Activated CD4-positive, CD25-positive, alpha-beta regulatory T cell treated with anti-CD3 and anti-CD28 coated beads, Interleukin-2, amount 50 U/mL, for 24 hours (primary cell): ENCODE results near the gene CTSZ.

Source experiments
- ATAC-seq, 2 donors: fragments of 150-1000 bp; cut with Tn5 transposase; one replicate each; pipeline ENCODE4 v1.10.0; 2021; ENCODE audit warnings: mild to moderate bottlenecking in 1 of 2, moderate library complexity in 1 of 2

CTSZ gene

DNA sequence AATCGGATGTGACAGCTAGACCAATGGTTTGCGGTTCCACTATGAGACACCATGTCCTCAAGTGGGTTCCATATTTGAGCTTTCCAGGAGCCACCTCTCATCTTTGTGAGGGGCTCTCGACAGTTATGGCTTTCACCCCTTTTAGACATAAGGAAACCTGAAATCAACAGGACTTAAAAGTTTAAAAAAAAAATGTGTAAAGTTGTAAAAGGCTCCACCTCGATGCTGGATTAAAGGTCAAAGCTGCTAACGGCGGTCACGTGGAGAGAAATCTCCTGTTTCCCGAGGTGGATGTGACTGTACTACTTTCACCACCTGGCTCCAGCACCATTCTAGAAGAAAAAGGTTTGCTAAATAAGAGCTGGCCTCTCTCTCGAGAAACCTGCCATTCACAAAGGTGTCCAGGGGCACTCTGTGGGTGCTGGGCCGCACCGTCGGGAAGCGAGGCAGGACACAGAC lies 24.5 kb upstream of the CTSZ start:
- no peak for ATAC-seq

DNA sequence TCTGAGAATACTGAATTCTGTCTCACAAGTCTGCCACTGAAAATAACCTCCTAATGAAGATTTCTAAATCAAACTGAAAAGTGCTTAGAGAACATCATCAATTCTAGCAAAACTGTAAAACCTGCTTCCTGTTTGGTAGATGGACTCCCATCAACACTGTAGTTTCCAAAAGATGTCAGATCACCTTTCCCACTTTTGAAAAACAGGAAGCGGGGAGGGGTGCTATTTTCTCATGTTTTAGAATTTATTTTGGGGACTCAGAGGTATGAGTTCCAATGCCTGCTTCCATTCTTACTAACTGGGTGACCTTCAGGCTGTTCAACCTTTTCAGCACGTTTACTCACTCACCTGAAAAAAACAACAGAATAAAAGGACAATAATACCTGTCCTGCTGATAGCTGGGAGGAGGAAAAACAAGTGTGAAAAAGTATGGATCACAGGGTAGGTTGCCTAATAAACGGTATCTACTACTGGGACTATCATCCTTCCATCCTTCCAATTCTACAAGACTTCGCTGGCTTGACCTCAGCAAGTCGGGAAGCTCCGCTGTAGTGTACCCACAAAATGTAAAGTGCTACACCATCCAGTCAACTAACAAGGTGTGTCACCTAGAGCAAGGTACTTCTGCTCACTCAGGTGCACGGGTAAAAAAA lies 24.0 kb upstream of the CTSZ start:
- no peak for ATAC-seq

DNA sequence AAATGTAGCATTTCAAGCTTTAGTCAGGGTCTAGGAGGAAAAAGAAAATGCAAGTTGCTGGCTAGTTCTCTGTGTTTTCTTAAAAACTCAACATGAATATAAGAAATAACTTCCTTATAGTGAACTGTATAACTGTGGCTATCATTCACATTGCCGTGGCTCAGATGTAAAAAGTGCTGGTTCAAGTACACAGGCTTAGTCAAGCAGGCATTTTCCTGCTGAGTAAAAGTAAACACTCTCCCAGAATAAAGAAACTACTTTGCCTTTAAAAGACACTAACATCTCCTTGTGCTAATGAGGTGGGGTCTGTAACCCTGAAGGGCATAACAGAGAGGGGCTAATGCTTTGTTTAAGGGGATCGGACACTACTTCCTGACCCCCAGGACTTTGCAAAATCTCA lies 21.8 kb upstream of the CTSZ start:
- ATAC-seq: no peak

DNA sequence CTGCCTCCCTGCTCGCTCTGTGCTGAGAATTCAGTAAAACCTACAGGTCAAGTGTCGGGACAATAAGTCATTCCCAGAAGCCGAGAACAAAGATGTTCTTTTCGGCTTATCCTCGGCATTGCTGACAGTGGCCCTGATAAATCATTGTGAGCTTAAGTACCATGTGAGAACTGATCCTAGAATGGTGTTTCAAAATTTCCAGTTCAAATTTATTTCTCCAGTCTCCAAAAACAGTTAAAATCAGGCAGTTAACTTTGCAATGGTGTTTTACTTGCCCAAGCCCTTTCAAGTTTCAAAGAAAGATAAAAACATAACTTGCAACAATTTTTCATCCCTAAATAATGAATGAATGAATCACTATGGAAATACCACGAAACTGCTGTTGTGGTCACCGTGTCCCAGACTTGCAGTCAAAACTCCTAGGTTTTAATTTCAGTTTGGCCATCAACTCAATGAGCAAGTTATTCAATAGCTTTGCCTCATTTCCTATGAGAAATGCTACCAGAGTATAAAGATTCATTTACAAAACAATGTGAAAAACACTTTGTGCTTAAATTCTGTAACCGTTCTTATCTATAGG lies 20.8 kb upstream of the CTSZ start:
- no peak for ATAC-seq

DNA sequence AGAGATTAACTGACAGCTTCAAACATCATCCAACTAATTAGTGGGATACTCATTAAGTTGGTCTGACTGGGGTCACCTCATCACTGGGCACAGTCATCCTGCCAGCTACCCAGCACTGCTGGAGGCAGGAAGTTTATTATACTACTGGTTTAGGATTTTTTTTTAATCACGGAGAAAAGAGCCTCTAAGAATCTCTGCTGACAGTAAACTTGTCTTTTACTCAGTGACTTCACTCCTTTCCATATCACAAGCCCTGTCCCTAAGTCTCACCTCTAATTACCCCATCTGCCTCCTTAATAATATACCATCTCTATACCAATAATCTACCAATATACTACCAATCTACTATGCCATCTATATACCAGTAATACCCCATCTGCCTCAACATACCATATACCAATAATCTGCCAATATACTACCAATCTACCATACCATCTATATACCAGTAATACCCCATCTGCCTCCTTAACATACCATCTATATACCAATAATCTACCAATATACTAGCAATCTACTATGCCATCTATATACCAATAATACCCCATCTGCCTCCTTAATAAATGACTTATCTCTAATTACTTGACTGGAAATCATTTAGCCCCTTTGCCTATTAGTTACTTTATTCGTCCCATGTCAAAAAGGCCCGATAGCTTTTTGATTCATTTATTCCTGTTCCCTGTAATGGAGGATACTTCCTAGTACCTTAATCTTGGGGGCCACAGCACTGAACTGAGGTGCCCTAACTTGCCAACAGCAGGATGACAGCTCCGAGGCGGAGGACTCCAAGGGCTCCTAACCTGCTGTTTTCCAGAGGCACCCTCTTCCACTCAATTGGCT lies 20.1 kb upstream of the CTSZ start:
- no peak for ATAC-seq

DNA sequence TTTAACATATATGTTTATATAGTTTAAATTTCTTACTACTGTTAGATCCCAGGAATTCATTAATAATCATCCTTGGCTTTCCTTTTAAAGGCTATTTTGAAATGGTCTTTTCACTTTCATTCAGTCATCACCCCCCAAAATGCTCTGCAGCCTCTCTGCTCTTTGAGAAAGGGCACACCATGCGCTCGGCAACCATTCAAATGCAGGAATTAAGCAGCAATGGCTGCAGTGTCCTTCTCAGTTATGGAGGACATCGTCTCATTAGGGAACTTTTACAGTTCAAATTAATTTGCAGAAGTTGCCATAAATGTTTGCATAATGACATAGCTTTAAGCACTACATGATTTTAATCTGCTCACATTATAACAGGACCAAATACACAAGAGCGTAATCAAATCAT lies 18.5 kb upstream of the CTSZ start:
- ATAC-seq: no peak

DNA sequence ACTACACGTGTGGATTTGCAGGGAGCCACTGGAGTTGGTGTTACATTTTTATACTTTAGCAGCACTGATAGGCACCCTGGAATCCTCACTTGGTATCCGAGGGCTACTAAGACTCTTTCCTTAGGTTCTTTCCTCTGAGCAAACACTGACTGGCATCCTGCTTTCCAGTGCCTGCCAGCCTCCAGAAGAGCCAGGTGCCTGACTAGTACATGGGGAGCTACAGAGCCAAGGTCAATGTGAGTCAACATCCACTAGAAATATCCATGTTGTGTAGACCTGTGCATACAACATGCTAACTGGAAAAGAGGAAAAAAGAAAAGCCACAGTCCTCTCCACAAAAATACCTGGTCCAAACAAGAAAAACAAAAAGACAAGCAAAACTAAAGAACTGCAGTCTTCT lies 18.0 kb upstream of the CTSZ start:
- no peak for ATAC-seq

DNA sequence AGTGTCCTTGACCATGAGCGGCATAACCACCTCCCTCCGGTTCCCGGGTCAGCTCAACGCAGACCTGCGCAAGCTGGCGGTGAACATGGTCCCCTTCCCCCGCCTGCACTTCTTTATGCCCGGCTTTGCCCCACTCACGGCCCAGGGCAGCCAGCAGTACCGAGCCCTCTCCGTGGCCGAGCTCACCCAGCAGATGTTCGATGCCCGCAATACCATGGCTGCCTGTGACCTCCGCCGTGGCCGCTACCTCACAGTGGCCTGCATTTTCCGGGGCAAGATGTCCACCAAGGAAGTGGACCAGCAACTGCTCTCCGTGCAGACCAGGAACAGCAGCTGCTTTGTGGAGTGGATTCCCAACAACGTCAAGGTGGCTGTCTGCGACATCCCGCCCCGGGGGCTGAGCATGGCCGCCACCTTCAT lies 17.1 kb upstream of the CTSZ start:
- ATAC-seq: no peak

DNA sequence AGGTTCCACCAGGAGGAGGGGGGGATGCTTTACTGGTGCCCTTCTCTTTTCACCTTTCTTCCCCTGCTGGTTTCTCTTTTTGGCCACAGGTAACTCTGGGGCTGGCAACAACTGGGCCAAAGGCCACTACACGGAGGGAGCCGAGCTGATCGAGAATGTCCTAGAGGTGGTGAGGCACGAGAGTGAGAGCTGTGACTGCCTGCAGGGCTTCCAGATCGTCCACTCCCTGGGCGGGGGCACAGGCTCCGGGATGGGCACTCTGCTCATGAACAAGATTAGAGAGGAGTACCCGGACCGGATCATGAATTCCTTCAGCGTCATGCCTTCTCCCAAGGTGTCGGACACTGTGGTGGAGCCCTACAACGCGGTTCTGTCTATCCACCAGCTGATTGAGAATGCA lies 16.6 kb upstream of the CTSZ start:
- ATAC-seq: no peak

DNA sequence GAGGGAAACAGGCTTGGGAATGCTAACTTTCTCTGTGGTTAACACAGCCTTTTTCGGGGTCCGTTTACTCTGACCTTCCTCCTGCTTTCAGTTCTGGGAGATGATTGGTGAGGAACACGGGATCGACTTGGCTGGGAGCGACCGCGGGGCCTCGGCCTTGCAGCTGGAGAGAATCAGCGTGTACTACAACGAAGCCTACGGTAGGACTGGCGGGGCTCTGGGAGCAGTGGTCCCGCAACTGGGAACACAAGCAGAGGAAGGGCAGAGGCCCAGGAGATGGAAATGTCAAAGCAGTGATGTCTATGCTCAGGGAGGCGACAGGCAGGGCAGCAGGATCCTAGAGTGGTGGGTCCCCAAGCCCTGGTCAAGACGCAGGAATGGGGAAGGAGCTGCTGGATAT lies 15.7 kb upstream of the CTSZ start:
- no peak for ATAC-seq

DNA sequence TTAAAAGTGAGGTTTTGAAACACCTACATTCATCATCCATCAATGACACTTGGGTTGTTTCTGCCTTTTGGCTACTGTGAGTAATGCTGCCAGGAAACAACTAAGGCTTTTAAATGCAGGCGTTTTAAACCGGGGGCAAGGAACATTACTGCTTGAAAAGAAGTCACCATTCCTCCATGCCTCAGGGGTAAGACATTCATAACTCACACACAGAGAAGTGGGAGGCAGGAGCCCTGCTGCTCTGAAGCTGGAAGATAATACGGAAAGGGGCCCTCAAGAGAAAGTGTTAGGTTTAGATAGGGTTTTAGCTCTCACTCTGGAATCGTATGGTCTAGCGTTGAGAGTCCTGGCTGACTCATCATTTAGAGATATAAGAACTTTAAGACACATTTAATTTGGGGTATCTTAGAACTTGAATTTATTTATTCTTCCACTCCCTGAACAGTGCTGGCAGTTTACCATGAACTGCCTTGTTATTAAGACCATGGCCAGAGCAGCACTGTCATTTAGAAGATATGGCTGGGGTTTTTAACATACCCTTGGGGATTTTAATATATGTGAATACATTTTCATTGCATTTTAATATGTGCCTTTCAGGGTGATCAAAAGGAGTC lies 14.0 kb upstream of the CTSZ start:
- no peak for ATAC-seq

DNA sequence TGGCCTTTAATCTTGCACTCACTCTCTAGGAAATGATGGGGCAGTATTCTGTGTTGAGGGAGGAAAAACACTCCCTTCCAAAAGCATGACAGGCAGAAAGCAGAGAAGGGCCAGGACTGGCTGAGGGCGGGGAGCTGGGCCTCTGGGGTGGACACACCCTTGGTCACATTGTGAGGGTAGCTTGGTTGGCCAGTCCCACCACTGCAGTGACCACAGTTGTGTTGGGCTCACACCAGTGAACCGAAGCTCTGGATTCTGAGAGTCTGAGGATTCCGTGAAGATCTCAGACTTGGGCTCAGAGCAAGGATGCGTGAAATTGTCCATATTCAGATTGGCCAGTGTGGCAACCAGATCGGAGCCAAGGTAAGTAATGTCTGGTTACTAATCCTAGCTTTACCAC lies 12.2 kb upstream of the CTSZ start, which contains the start of gene TUBB1:
Gene TUBB1 (plus strand): TSS at position 213 of the 400 bp plus-strand sequence. CDS start 94 bp downstream, at position 307.
- ATAC-seq: no peak

DNA sequence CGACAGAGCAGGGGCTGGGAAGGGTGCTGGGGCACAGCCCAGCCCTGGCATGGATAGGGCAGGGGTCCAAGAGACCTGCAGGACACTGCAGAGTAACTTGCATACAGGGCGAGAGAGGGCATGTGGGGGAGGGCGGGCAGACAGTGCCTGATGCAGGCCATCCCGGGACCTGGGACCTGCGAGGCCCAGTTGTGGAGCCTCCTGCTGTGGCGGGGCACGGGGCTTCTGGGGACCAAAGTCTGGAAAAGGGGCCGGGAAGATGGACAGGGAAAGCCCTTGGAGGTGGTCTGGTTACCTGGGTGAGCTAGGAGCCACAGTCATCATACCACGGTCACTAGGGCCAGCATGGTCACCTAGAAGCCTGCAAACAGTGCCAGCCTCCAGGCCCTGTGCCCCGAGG lies 11.8 kb upstream of the CTSZ start:
- ATAC-seq: no peak

DNA sequence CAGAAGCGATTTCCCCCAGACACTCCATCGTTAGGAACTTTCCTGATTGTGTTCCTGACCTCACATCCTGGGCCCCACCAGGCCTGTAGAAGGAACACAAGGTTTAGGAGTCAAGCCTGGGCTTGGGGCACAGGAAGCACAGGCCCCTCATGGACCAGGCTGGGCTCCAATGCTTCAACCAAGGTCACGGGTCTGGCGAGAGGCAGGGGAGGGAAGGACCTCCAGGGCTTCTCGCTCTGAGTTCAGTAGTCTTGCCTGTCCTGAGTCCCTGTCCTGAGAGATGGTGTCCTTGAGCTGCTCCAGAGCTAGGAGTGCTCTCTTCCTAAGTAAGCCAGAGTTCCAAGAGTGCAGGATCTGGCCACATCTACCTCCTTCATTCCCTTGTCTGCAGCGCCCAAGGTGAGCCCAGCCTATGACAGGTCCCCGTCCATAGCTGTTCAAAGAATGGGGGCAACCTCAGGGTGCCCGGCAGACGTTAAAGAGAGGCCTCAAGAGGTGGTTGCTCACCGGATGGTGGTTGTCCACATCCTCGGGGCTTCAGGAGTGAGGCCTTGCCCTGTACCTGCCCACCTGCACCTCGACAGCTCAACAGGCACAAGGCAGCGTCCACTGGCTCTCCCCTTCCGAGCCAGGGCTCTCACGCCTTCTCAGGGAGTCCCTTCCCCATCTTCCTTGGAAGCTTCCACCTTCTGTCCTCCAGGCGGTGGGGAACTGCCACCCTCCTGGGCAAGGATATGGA lies 10.6 kb upstream of the CTSZ start:
- ATAC-seq: no peak

DNA sequence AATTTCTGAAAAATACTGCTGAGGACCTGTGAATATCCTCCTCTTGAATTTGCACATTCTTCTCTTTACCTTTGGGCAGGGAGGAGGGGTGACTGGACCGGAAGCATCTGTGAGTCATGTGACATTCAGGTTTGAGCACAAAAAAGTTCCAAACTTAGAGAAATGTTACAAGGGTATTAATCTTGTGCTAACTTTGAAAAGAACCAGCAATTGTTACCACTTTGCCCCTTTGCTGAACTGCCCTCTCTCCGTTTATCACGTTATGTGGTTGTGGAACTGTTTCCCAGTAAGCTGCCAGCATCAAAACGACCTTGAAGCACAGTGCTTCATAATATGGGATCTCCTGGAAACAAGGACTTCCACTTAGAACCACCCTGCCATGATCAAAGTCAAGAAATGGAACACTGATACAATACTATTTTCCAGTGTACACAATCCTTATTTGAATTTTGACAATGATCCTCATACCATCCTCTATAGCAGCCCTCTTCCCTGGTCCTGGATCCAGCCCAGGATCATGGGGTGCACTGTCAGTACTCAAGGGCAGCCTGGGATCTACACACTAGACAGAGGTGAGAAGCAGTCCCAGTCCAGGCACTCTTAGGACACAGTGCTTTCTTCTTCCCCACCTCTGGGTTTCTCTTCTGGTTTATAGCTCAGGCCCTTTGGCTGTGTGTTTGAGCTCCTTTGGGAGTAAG lies 9.9 kb upstream of the CTSZ start:
- ATAC-seq: peak; percentile 45 to 84

DNA sequence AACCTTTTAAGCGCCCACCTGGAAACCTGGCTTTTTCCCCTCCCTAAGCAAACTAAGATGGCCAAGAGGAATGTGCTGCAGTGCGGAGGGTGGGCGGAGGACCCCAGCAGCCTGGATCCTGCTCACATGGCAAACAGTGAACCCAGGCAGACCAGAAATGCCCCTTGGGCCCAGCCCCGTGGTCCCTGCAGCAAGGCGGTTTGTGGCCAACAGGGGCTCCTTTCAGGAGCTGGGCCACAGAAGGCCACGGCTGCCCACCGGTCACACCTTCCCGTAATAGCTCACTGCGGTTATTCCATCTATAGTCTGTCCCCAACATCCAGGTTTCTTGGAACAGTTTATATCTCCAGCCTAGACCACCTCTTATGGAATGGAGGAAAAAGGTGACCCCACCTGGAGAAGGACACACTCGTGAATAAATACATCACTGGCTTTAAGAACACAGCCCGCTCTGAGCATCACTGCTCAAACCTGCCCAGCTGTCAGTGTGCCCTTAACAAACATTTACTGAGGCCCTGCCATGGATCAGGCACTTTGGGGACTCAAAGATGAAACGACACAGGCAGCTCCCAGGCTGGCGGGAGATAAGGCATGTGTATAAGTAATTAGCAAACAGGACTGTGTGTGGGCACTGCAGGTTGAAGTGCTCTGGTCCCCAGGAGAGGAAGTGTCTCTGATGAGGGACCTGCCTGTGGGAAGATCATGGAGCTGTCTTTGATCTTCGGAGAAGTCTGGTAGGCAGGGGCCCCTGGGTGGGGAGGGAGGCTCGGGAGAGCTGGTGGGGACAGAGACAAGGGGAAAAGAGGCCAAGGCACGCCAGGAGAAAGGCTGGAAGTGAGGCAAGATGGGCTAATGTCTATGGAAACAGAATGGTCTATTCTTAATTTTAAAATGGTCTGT lies 9.0 kb upstream of the CTSZ start:
- no peak for ATAC-seq

DNA sequence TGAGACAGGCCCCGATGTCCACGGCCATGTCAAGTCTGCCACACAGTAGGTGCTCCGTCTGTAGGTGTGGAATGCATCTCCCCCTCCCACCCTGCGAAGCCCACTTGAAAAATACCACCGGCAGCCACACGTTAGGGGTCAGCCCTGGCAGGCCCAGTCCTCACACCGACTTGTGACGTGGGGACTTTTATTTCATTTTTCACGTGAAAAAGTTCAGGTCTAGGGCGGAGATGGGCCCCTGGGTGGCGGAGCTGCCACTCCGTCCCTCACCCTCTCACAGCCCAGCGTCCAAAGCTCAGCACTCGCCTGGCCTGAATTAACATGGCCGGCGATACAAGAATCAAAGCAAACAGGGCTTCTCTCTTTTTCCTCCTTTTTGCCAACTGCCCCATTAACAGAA lies 8.4 kb upstream of the CTSZ start:
- no peak for ATAC-seq

DNA sequence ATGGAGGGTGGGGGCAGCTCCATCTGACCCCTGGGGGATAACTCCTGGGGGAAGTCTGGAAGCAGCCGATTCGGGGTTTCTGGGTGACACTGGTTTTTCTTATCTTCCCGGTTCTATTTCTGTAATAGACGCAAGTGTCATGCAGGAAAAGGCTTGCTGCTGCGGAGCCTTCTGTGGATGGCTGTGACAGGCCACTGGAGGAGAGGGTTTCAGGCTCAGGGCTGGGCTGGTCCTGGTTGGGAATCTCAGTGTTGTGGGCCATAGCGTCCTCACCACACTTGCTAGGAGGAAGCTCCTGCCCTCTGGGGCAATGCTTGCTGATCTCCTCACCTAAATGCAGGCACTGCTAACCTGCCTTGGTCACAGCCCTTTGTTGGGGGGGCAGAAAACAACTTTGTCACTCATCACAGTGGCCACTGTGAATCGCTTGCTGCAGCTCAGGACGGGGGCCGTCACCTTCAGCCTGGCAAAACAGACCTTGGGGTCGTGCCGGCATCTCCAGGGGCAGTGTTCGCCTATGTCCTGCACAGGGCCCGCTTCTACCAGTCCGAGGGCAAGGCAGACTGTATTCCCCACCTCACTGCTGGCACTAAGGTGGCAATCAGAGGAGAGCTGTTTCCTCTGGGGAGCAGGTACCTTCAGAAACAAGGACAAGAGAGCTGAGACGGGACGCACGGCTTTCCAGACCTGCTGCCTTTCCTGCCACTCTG lies 7.8 kb upstream of the CTSZ start:
- ATAC-seq: no peak

DNA sequence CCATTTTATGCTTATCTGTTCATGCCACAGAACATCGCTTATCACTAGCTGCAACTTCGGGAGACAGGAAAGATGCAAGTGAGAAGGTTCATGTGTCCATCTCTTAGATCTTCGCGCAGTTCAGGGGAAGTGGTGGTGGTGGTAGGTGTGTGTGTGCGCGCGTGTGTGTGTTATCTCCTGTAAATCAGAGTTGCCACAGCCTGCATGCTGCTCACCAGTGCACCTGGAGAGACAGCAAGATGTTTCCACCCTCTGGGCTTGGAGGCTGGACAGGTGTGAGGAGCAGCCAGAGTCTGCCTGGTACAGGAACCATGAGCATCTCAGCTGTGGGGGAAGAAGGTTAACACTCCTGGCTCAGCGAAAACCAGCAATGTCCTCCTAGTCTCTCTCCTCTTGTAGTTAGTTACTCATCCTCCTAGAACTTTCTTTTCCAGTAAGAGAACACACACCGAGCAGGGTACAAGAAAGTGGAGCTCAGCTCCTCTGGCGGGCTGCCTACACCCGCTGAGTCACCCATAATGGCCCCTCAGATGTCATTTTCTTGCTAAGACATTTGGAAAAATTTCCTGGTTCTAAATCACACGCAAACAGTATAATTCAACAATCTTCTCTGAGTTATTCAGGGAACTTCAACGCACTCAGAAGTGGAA lies 7.0 kb upstream of the CTSZ start:
- ATAC-seq: peak in 1 of 2 donors; percentile 18
